Esophagus squamous epithelium (tissue), 4 donors: Measurements from ENCODE around the gene BCL11B.

Experiments
- CTCF ChIP-seq, 6 experiments: fragments of 450-650 bp in 4 of 6; fragments of 200-600 bp in 2 of 6; sonication (generic) in 2 of 6; IDR thresholded peaks; one replicate each; pipeline ENCODE4 v1.5.1; 2016 to 2019; ENCODE audit warnings: antibody characterized with exemption in 6 of 6, mild to moderate bottlenecking in 4 of 6, moderate library complexity in 4 of 6
- POLR2A ChIP-seq, 4 donors: fragments of 450-650 bp; IDR thresholded peaks; one replicate each; pipeline ENCODE4 v1.6.1; 2017; ENCODE audit warnings: antibody characterized with exemption in 4 of 4, mild to moderate bottlenecking in 4 of 4, moderate library complexity in 3 of 4

DNA sequence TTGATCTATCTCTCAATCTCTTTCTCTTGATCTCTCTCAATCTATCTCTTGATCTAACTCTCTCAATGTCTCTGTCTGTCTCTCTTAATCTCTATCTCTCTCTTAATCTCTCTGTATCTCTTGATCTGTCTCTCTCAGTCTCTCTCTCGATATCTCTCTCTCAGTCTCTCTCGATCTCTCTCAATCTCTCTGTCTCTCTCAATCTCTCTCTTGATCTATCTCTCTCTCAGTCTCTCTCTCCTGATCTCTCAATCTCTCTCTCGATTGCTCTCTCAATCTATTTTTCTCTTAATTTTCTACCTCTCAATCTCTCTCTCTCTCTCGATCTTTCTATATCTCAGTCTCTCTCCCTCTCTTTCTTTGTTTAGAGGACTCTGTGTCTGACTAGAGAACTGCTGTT, 126.7 kb downstream of the BCL11B start:
- TF ChIP-seq CTCF (IDR thresholded peaks at IDR 0.05) (no peak), POLR2A (IDR thresholded peaks at IDR 0.05) (no peak)
